ENCODE data around the gene KCNIP1.

DNA sequence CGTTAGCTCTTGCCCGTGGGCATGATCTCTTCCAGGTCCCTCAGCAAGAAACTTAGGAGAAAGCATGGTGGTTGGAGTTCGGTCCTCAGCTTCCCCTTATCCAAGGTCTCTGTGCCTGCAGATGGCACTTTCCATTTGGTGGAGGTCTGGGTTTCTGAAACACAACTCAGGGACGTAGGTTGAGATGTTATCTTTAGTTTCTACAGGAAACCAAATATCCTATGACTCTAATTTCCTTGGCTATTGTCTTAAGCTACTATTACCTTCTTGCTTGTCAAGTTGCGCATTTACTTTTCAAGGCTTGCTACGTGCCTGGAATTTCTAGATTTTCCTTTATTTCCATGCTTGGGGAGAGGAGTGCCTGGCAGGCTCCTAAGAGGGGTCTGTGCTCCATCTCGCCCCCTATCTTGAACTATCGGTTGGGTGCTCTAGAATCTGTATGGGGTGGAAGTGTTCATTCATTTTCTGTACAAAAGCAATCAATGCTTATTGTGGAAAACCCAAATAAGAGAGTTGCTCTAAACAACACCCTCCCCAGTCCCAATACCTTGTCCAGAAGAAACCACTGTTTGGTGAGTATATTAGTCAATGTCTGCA lies 32.9 kb upstream of the KCNIP1 start:
- TF ChIP-seq POLR2A (IDR thresholded peaks at IDR 0.05) (no peak), POLR2AphosphoS5 (IDR thresholded peaks at IDR 0.05) (no peak)
- TF ChIP-seq, protein P1, sequence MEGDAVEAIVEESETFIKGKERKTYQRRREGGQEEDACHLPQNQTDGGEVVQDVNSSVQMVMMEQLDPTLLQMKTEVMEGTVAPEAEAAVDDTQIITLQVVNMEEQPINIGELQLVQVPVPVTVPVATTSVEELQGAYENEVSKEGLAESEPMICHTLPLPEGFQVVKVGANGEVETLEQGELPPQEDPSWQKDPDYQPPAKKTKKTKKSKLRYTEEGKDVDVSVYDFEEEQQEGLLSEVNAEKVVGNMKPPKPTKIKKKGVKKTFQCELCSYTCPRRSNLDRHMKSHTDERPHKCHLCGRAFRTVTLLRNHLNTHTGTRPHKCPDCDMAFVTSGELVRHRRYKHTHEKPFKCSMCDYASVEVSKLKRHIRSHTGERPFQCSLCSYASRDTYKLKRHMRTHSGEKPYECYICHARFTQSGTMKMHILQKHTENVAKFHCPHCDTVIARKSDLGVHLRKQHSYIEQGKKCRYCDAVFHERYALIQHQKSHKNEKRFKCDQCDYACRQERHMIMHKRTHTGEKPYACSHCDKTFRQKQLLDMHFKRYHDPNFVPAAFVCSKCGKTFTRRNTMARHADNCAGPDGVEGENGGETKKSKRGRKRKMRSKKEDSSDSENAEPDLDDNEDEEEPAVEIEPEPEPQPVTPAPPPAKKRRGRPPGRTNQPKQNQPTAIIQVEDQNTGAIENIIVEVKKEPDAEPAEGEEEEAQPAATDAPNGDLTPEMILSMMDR (IDR thresholded peaks at IDR 0.05), result no peak
